HUES48 (cell line): ENCODE results near the gene ADAT3.
"Not testable (repeated sequence)": the region's sequence is repeated elsewhere in the genome, so short reads cannot be mapped to it uniquely, and the experiment has no call there.

ENCODE experiments used
- H3K27ac ChIP-seq: one replicate; pipeline ENCODE4 v1.7.0; 2013; ENCODE audit warnings: low read depth, low read length, inconsistent platforms
- H3K27me3 ChIP-seq: 2 replicates; pipeline ENCODE4 v1.6.1; 2013; ENCODE audit warnings: mild to moderate bottlenecking, low read length; ENCODE audit not compliant: control insufficient read depth, insufficient read depth
- H3K36me3 ChIP-seq: 2 replicates; pipeline ENCODE4 v1.6.1; 2013; ENCODE audit warnings: low read length; ENCODE audit not compliant: control insufficient read depth, insufficient read depth
- H3K4me1 ChIP-seq: 2 replicates; pipeline ENCODE4 v1.6.1; 2013; ENCODE audit warnings: mild to moderate bottlenecking, low read length; ENCODE audit not compliant: control insufficient read depth, insufficient read depth
- H3K4me3 ChIP-seq: 2 replicates; pipeline ENCODE4 v1.5.1; 2013; ENCODE audit warnings: mild to moderate bottlenecking, low read depth, low read length
- H3K9ac ChIP-seq: 2 replicates; pipeline ENCODE4 v1.6.1; 2013; ENCODE audit warnings: mild to moderate bottlenecking, low read depth, low read length, moderate library complexity
- H3K9me3 ChIP-seq: 2 replicates; pipeline ENCODE4 v1.6.1; 2013; ENCODE audit warnings: low read length; ENCODE audit not compliant: control insufficient read depth, insufficient read depth

Gene ADAT3

DNA sequence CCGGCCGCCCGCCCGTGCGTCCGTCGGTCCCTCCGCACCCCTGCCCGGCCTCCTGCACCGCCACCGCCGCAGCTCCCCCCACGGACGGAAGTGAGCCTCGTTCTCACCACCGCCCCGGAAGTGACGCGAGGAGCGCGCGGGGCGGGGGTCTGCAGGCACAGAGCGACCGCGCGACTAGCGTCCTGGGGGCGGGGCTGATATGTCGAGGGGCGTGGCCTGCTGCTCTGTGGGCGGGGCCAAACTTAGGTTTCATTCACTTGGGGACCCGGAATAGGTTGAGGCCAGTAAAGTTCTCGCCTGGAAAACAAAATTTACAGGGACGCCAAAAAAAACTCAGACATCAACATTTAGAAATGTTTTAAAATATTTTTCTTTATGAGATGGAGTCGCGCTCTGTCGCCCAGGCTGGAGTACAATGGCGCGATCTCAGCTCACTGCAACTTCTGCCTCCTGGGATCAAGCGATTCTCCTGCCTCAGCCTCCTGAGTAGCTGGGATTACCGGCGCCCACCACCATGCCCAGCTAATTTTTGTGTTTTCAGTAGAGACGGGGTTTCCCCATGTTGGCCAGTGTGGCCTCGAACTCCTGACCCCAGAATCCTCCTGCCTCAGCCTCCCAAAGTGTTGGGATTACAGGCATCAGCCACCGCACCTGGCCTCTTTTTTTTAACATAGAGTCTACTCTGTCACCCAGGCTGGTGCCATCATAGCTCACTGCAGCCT is 19.6 kb upstream of the ADAT3 start, which contains the start of gene ABHD17A:
Gene ABHD17A, minus strand, starts transcription at position 99 of the 722 bp plus-strand sequence. CDS start 3,930 bp downstream, outside the sequence.
- H3K4me1 ChIP-seq, result peaks cover 11% of the 10 kb centered on the region
- not testable (repeated sequence) for H3K36me3 ChIP-seq, H3K9ac ChIP-seq, H3K9me3 ChIP-seq, H3K27ac ChIP-seq, H3K27me3 ChIP-seq
- H3K4me3 ChIP-seq, result peak within 1 kb of the TSS; percentile 94

DNA sequence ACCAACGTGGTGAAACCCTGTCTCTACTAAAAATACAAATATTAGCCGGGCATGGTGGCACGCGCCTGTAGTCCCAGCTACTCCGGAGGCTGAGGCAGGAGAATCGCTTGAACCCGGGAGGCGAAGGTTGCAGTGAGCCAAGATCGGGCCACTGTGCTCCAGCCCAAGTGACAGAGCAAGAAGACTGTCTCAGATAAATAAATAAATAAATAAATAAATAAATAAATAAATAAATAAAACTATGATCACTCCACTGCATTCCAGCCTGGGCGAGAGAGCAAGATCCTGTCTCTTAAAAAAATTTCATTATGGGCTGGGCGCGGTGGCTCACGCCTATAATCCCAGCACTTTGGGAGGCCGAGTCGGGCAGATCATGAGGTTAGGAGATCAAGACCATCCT is 18.8 kb upstream of the ADAT3 start:
- H3K9ac ChIP-seq, H3K36me3 ChIP-seq, H3K9me3 ChIP-seq, H3K27me3 ChIP-seq, H3K4me3 ChIP-seq, H3K27ac ChIP-seq: not testable (repeated sequence)
- H3K4me1 ChIP-seq, result peaks cover 11% of the 10 kb centered on the region

DNA sequence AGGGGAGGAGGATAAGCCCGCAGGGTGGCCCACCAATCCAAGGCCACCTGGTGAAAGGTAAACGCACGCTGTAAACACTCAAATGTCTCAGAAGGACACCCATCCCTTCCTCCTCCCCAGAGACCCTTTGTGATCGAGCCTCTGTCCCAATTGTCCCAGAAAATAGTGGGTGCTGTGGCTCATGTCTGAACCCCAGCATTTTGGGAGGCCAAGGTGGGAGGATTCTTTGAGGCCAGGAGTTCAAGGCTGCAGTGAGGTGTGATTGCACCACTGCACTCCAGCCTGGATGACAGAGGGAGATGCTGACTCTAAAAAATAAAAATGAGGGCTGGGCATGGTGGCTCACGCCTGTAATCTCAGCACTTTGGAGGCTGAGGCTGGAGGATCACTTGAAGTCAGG is 16.8 kb upstream of the ADAT3 start:
- H3K9me3 ChIP-seq, result no peaks in the 10 kb centered on the region
- no peak overlapping the region for H3K9ac ChIP-seq
- no peaks in the 10 kb centered on the region for H3K27me3 ChIP-seq
- no peak overlapping the region for H3K4me3 ChIP-seq
- H3K27ac ChIP-seq, result no peak overlapping the region
- H3K36me3 ChIP-seq, result no peaks in the 10 kb centered on the region
- H3K4me1 ChIP-seq, result peaks cover 11% of the 10 kb centered on the region

DNA sequence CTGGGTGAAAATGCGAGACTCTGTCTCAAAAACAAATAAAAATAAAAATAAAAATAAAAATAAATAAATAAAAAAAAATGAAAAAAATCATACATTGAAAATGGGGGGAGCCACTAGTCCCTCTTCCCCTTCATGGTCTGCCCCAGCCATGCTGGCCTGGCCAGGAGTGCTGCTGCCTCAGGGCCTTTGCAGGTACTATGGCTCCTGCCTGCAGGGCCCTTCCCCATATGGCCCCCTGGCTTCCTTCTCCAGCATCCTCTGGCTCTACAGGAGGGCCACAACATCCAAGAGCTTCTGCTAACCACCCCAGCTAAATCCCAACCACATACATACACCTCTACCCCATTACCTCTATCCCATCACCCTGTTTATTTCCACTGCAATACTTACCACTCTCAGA is 15.3 kb upstream of the ADAT3 start:
- no peaks in the 10 kb centered on the region for H3K36me3 ChIP-seq
- peaks cover 4% of the 10 kb centered on the region; the same call in 1 of the 2 replicates for H3K4me1 ChIP-seq
- no peaks in the 10 kb centered on the region for H3K27me3 ChIP-seq
- no peak overlapping the region for H3K27ac ChIP-seq
- no peak overlapping the region for H3K4me3 ChIP-seq
- H3K9ac ChIP-seq, result no peak overlapping the region
- no peaks in the 10 kb centered on the region for H3K9me3 ChIP-seq

DNA sequence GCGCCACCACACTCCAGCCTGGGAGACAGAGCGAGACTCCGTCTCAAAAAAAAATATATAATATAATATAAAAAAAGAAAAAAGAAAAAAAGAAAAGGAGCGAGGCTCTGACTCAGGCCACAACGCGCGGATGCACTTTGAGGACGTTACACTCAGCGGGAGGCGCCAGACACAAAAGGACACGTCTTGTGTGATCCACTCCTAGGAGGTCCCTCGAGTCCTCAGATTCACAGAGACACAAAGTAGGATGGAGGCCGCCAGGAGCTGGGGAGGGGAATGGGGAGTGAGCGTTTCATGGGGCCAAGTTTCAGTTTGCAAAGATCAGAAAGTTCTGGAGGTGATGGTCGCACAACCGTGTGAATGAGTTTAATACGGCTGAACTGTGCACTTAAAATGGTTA is 11.4 kb upstream of the ADAT3 start:
- no peaks in the 10 kb centered on the region for H3K36me3 ChIP-seq
- H3K27ac ChIP-seq, result no peak overlapping the region
- no peak overlapping the region for H3K4me3 ChIP-seq
- no peak overlapping the region for H3K9ac ChIP-seq
- H3K27me3 ChIP-seq, result no peaks in the 10 kb centered on the region
- H3K4me1 ChIP-seq, result no peaks in the 10 kb centered on the region
- no peaks in the 10 kb centered on the region for H3K9me3 ChIP-seq

DNA sequence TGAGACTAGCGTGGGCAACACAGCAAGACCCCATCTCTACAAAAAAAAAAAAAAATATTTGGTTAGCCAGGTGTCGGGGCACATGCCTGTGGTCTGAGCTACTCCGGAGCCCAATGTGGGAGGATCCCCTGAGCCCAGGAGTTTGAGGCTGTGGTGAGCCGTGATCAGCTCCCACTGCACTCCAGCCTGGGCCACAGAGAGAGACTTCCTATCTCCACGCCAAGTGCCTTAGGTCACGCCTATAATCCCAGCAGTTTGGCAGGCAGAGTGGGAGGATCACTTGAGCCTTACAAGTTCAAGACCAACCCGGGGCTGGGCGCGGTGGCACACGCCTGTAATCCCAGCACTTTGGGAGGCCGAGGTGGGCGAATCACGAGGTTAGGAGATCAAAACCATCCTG is 8.7 kb upstream of the ADAT3 start:
- no peak overlapping the region for H3K27ac ChIP-seq
- H3K4me3 ChIP-seq, result no peak overlapping the region
- H3K9ac ChIP-seq, result no peak overlapping the region
- H3K4me1 ChIP-seq, result no peaks in the 10 kb centered on the region
- no peaks in the 10 kb centered on the region for H3K36me3 ChIP-seq
- H3K27me3 ChIP-seq, result no peaks in the 10 kb centered on the region
- no peaks in the 10 kb centered on the region for H3K9me3 ChIP-seq

DNA sequence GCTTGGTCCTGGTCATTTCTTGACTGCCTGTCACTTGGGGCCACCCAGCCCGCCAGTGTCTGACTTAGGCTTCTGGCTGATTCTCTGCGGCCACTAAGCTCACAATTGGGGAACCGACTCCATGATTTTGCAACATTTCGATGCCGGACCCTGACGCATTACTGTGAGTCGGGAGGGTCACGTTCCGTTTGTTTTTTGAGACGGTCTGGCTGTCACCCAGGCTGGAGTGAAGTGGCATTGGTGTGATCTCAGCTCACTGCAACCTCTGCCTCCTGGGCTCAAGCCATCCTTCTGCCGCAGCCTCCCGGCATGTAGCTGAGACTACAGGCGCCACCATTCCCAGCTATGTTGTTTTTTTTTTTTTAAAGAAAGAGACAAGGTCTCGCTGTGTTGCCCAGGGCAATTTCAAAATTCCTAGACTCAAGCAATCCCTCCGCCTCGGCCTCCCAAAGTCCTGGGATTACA is 3.2 kb upstream of the ADAT3 start:
- H3K27me3 ChIP-seq, result no peaks in the 10 kb centered on the region
- H3K4me3 ChIP-seq, result no peak overlapping the region
- H3K9me3 ChIP-seq, result no peaks in the 10 kb centered on the region
- no peak overlapping the region for H3K27ac ChIP-seq
- H3K4me1 ChIP-seq, result peaks cover 4% of the 10 kb centered on the region; the same call in 1 of the 2 replicates
- no peak overlapping the region for H3K9ac ChIP-seq
- H3K36me3 ChIP-seq, result no peaks in the 10 kb centered on the region

DNA sequence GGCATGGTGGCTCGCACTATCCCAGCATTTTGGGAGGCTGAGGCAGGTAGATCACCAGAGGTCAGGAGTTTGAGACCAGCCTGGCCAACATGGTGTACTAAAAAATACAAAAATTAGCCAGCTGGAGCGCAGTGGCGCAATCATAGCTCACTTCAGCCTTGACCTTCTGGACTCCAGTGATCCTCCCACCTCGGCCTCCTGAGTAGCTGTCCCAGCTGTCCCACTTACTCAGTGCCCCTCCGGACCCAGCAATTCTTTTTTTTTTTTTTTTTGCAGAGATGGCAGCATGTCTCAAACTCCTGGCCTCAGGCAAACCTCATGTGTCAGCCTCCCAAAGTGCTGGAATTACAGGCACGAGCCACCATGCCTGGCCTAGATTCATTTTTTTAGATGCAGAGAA is 2.3 kb upstream of the ADAT3 start:
- H3K4me1 ChIP-seq, result peaks cover 4% of the 10 kb centered on the region; the same call in 1 of the 2 replicates
- no peak overlapping the region for H3K27ac ChIP-seq
- no peaks in the 10 kb centered on the region for H3K36me3 ChIP-seq
- H3K27me3 ChIP-seq, result no peaks in the 10 kb centered on the region
- H3K9ac ChIP-seq, result no peak overlapping the region
- H3K4me3 ChIP-seq, result no peak overlapping the region
- no peaks in the 10 kb centered on the region for H3K9me3 ChIP-seq

DNA sequence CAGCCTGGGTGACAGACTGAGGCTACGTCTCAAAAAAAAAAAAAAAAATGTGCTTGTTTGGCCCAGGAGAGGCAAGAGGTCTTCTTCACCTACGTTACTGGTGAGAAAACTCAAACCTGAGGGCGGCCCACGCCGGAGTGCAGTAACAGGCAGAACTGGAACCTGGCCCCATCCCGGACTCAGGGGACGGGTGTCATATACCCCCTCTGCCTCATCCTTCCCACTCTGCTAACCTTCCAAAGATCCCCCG is 414 bp upstream of the ADAT3 start:
- Histone ChIP-seq H3K27ac (peak overlapping the region; percentile 94), H3K9me3 (no peaks in the 10 kb centered on the region), H3K4me3 (peak overlapping the region; percentile 75; the same call in 1 of the 2 replicates), H3K9ac (peak overlapping the region; percentile 74), H3K36me3 (peaks cover 2% of the 10 kb centered on the region; the same call in 1 of the 2 replicates), H3K27me3 (no peaks in the 10 kb centered on the region), H3K4me1 (peaks cover 4% of the 10 kb centered on the region; the same call in 1 of the 2 replicates)

DNA sequence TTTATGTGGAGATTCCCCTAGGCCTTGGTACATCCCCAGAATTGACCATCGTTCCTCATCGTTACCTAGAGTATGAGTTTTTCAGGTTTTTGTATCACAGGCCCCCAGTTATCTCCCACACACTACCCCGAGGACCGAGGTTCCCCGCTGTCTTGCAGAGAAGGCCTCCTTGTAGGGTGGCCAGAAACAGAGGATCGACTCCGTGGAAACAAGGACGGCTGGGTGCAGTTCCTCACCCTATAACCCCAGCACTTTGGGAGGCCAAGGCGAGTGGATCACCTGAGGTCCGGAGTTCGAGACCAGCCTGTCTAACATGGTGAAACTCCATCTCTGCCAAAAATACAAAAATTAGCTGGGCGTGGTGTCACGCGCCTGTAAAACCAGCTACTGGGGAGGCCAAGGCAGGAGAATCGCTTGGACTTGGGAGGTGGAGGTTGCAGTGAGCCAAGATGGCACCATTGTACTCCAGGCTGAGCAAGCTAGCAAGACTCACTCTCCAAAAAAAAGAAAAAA is 720 bp downstream of the ADAT3 start:
- H3K4me3 ChIP-seq, result peak overlapping the region; percentile 75
- H3K36me3 ChIP-seq, result peaks cover 2% of the 10 kb centered on the region; the same call in 1 of the 2 replicates
- H3K9me3 ChIP-seq, result no peaks in the 10 kb centered on the region
- peak overlapping the region; percentile 40 for H3K9ac ChIP-seq
- peaks cover 4% of the 10 kb centered on the region; the same call in 1 of the 2 replicates for H3K4me1 ChIP-seq
- peak overlapping the region; percentile 94 for H3K27ac ChIP-seq
- no peaks in the 10 kb centered on the region for H3K27me3 ChIP-seq

DNA sequence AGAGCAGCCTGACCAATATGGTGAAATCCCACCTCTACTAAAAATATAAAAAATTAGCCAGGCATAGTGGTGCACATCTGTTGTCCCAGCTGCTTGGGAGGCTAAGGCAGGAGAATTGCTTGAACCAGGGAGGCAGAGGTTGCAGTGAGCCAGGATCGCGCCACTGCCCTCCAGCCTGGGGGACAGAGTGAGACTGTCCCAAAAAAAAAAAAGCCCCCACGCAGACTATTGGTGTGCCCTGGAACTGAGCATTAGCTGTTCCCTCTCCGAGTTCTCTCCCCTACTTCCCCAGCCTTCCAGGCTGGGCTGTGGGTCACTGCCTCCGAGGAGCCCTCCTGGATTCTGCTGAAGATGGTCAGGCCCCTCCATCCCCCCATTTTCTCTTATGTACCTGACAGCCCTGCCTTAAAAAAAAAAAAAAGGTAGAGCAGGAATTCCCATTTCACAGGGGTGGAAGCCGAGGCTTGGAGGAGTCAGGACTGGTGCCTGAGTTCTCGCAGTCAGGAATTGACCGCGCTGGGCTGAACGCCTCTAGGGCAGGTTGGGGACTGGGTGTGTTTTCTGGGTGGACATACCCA is 1.9 kb downstream of the ADAT3 start:
- no peak overlapping the region for H3K9ac ChIP-seq
- H3K4me1 ChIP-seq, result peaks cover 4% of the 10 kb centered on the region; the same call in 1 of the 2 replicates
- no peak overlapping the region for H3K4me3 ChIP-seq
- no peaks in the 10 kb centered on the region for H3K9me3 ChIP-seq
- no peak overlapping the region for H3K27ac ChIP-seq
- peaks cover 6% of the 10 kb centered on the region; the same call in 1 of the 2 replicates for H3K36me3 ChIP-seq
- H3K27me3 ChIP-seq, result no peaks in the 10 kb centered on the region
